CD8-positive, alpha-beta memory T cell (primary cell): ENCODE results near the gene EPHA8. TPM values are rescaled to one million over a fixed set of nuclear protein-coding genes. Genes with fewer than 3 reads are reported as not detected.
A peak's percentile ranks its signal among the peaks of the same experiment; 100 is the strongest.

Source experiments
- CTCF ChIA-PET: fragments of 350-600 bp; sonication (Branson Sonifier 250); formaldehyde crosslinking; loops from one replicate; lab custom pipeline; 2021; ENCODE audit warnings: antibody characterized with exemption; lab: Charles Lee
- POLR2A ChIA-PET: fragments of 350-600 bp; sonication (Branson Sonifier 250); formaldehyde crosslinking; loops from one replicate; lab custom pipeline; 2021; ENCODE audit warnings: antibody characterized with exemption; lab: Charles Lee
- DNase-seq, 5 donors: peaks; one replicate each; pipeline versions ENCODE4 v3.0.0 to v3.0.0-alpha.2; 2020 to 2022; ENCODE audit warnings: mixed read lengths in 1 of 5
- H3K27ac ChIP-seq: one replicate; pipeline ENCODE4 v1.7.0; 2013; ENCODE audit warnings: low read depth, mild to moderate bottlenecking, low read length, moderate library complexity
- H3K27me3 ChIP-seq: 2 replicates; pipeline ENCODE4 v1.7.0; 2013; ENCODE audit warnings: low read length, mild to moderate bottlenecking; ENCODE audit not compliant: insufficient read depth, poor library complexity, severe bottlenecking
- H3K36me3 ChIP-seq: 2 replicates; pipeline ENCODE4 v1.7.0; 2013; ENCODE audit warnings: mild to moderate bottlenecking, low read length, moderate library complexity; ENCODE audit not compliant: insufficient read depth
- H3K4me1 ChIP-seq: 2 replicates; pipeline ENCODE4 v1.7.0; 2013; ENCODE audit warnings: mild to moderate bottlenecking, low read length, moderate library complexity; ENCODE audit not compliant: insufficient read depth
- H3K4me3 ChIP-seq: 2 replicates; pipeline ENCODE4 v1.7.0; 2013; ENCODE audit warnings: mild to moderate bottlenecking, low read length
- H3K9me3 ChIP-seq: 2 replicates; pipeline ENCODE4 v1.7.0; 2013; ENCODE audit warnings: mild to moderate bottlenecking, low read length
- H3K27ac Mint-ChIP-seq, 8 donors: one replicate each; pipeline ENCODE4 v1.8.0; 2020 to 2021; ENCODE audit warnings: mixed read lengths in 8 of 8, mild to moderate bottlenecking in 6 of 8, inconsistent platforms in 3 of 8, moderate library complexity in 3 of 8
- H3K27me3 Mint-ChIP-seq, 2 donors: one replicate each; pipeline ENCODE4 v1.8.0; 2020 to 2021; ENCODE audit warnings: mixed read lengths in 2 of 2, mild to moderate bottlenecking in 1 of 2, moderate library complexity in 1 of 2
- H3K36me3 Mint-ChIP-seq, 3 donors: one replicate each; pipeline ENCODE4 v1.8.0; 2020 to 2021; ENCODE audit warnings: mixed read lengths in 3 of 3, inconsistent platforms in 1 of 3, mild to moderate bottlenecking in 1 of 3
- H3K4me1 Mint-ChIP-seq, 3 donors: one replicate each; pipeline ENCODE4 v1.8.0; 2020 to 2021; ENCODE audit warnings: mixed read lengths in 3 of 3, inconsistent platforms in 1 of 3, mild to moderate bottlenecking in 1 of 3
- H3K4me3 Mint-ChIP-seq, 7 donors: one replicate each; pipeline ENCODE4 v1.8.0; 2020 to 2021; ENCODE audit warnings: mixed read lengths in 7 of 7, mild to moderate bottlenecking in 6 of 7, moderate library complexity in 4 of 7, inconsistent platforms in 2 of 7
- H3K9me3 Mint-ChIP-seq, 5 donors: one replicate each; pipeline ENCODE4 v1.8.0; 2020 to 2022; ENCODE audit warnings: mixed read lengths in 5 of 5, mild to moderate bottlenecking in 3 of 5, moderate library complexity in 2 of 5, inconsistent platforms in 1 of 5
- polyA plus RNA-seq: library from polyadenylated mRNA; unstranded; fragments of 300-500 nt; fragmentation: Illumina TruSeq; gene quantifications from one replicate; pipeline ENCODE4 v1.2.3, GENCODE V29; 2021
- total RNA-seq, 2 experiments: library from RNA; stranded (reverse); gene quantifications; one replicate each; pipeline ENCODE4 v1.2.3, GENCODE V29; 2021

The EPHA8 gene
- total and polyA plus RNA-seq, 3 experiments from 2014 or later: not detected

GRCh38 chr1:22636927-22637326 is 73.6 kb downstream of the EPHA8 start:
- Mint-ChIP-seq H3K36me3 (no peaks in the 10 kb centered on the region), H3K4me3 (no peak overlapping the region), H3K27me3 (peaks cover 7 to 30% of the 10 kb centered on the region in 2 donors), H3K27ac (no peak overlapping the region), H3K4me1 (no peaks in the 10 kb centered on the region), H3K9me3 (no peaks in the 10 kb centered on the region)
- Histone ChIP-seq H3K4me1 (no peaks in the 10 kb centered on the region), H3K27me3 (peaks cover 9% of the 10 kb centered on the region), H3K36me3 (no peaks in the 10 kb centered on the region), H3K4me3 (no peak overlapping the region), H3K27ac (no peak overlapping the region), H3K9me3 (no peaks in the 10 kb centered on the region)
- POLR2A ChIA-PET: no interaction called here
- CTCF ChIA-PET: no interaction called here
- DNase-seq: no peak

- no peak for DNase-seq
These were observed 74.7 kb downstream of the EPHA8 start for GRCh38 chr1:22637907-22638445.

GRCh38 chr1:22638476-22639234 is 75.4 kb downstream of the EPHA8 start:
- H3K4me3 Mint-ChIP-seq: no peak overlapping the region
- POLR2A ChIA-PET: no interaction called here
- Histone ChIP-seq H3K9me3 (no peaks in the 10 kb centered on the region), H3K36me3 (no peaks in the 10 kb centered on the region), H3K27ac (no peak overlapping the region), H3K4me1 (no peaks in the 10 kb centered on the region), H3K4me3 (no peak overlapping the region), H3K27me3 (peaks cover 9% of the 10 kb centered on the region)
- no peaks in the 10 kb centered on the region for H3K36me3 Mint-ChIP-seq
- H3K9me3 Mint-ChIP-seq: no peaks in the 10 kb centered on the region
- no peak for DNase-seq
- H3K4me1 Mint-ChIP-seq: no peaks in the 10 kb centered on the region
- CTCF ChIA-PET: no interaction called here
- peaks cover 9 to 35% of the 10 kb centered on the region in 2 donors for H3K27me3 Mint-ChIP-seq
- H3K27ac Mint-ChIP-seq: no peak overlapping the region

More at GRCh38 chr1:22637907-22638445, 74.7 kb downstream of the EPHA8 start:
- Histone ChIP-seq H3K4me1 (no peaks in the 10 kb centered on the region), H3K27ac (no peak overlapping the region), H3K27me3 (peaks cover 9% of the 10 kb centered on the region), H3K36me3 (no peaks in the 10 kb centered on the region), H3K4me3 (no peak overlapping the region), H3K9me3 (no peaks in the 10 kb centered on the region)
- POLR2A ChIA-PET: no interaction called here
- H3K4me1 Mint-ChIP-seq: no peaks in the 10 kb centered on the region
- peaks cover 7 to 32% of the 10 kb centered on the region in 2 donors for H3K27me3 Mint-ChIP-seq
- CTCF ChIA-PET: no interaction called here
- no peaks in the 10 kb centered on the region for H3K36me3 Mint-ChIP-seq
- no peaks in the 10 kb centered on the region for H3K9me3 Mint-ChIP-seq
- H3K27ac Mint-ChIP-seq: no peak overlapping the region
- H3K4me3 Mint-ChIP-seq: no peak overlapping the region

GRCh38 chr1:22639286-22639685 is 76.0 kb downstream of the EPHA8 start:
- no peak overlapping the region for H3K27ac ChIP-seq
- no peak for DNase-seq

GRCh38 chr1:22641247-22641646 is 78.0 kb downstream of the EPHA8 start:
- H3K27ac Mint-ChIP-seq: no peak overlapping the region
- H3K27me3 ChIP-seq: peaks cover 9% of the 10 kb centered on the region
- H3K36me3 Mint-ChIP-seq: no peaks in the 10 kb centered on the region
- H3K4me1 Mint-ChIP-seq: no peaks in the 10 kb centered on the region
- no peaks in the 10 kb centered on the region for H3K9me3 ChIP-seq
- no peak overlapping the region for H3K27ac ChIP-seq
- H3K4me3 ChIP-seq: no peak overlapping the region
- H3K27me3 Mint-ChIP-seq: peaks cover 7 to 54% of the 10 kb centered on the region in 2 donors
- ChIA-PET CTCF (interaction anchor here (0.7 to 3.1 kb wide), 4 partner anchors 73 to 225 kb away, joined by 3 to 9 read pairs (median 3); no protein-coding TSS in a partner anchor), POLR2A (no interaction called here)
- DNase-seq: no peak
- no peak overlapping the region for H3K4me3 Mint-ChIP-seq
- no peaks in the 10 kb centered on the region for H3K4me1 ChIP-seq
- no peaks in the 10 kb centered on the region for H3K36me3 ChIP-seq
- H3K9me3 Mint-ChIP-seq: no peaks in the 10 kb centered on the region

More at GRCh38 chr1:22639286-22639685, 76.0 kb downstream of the EPHA8 start:
- Mint-ChIP-seq H3K9me3 (no peaks in the 10 kb centered on the region), H3K36me3 (no peaks in the 10 kb centered on the region), H3K4me1 (no peaks in the 10 kb centered on the region), H3K27me3 (peaks cover 9 to 38% of the 10 kb centered on the region in 2 donors), H3K27ac (no peak overlapping the region), H3K4me3 (no peak overlapping the region)
- ChIA-PET POLR2A (no interaction called here), CTCF (no interaction called here)
- no peaks in the 10 kb centered on the region for H3K9me3 ChIP-seq
- H3K27me3 ChIP-seq: peaks cover 9% of the 10 kb centered on the region
- H3K36me3 ChIP-seq: no peaks in the 10 kb centered on the region
- no peaks in the 10 kb centered on the region for H3K4me1 ChIP-seq
- H3K4me3 ChIP-seq: no peak overlapping the region

- Mint-ChIP-seq H3K27ac (no peak overlapping the region), H3K9me3 (no peaks in the 10 kb centered on the region), H3K4me1 (no peaks in the 10 kb centered on the region), H3K36me3 (no peaks in the 10 kb centered on the region), H3K4me3 (no peak overlapping the region), H3K27me3 (peaks cover 6 to 52% of the 10 kb centered on the region in 2 donors)
- POLR2A ChIA-PET: no interaction called here
- Histone ChIP-seq H3K36me3 (no peaks in the 10 kb centered on the region), H3K9me3 (no peaks in the 10 kb centered on the region), H3K4me1 (no peaks in the 10 kb centered on the region), H3K4me3 (no peak overlapping the region), H3K27ac (no peak overlapping the region), H3K27me3 (peaks cover 9% of the 10 kb centered on the region)
- CTCF ChIA-PET: interaction anchor here (0.9 to 3.1 kb wide), 3 partner anchors 74 to 226 kb away, joined by 3 to 9 read pairs (median 3); no protein-coding TSS in a partner anchor
- peak; percentile 24 to 67 (median 44) for DNase-seq
These were observed 78.8 kb downstream of the EPHA8 start for GRCh38 chr1:22641906-22642636.

- no peaks in the 10 kb centered on the region for H3K9me3 Mint-ChIP-seq
- CTCF ChIA-PET: no interaction called here
These were observed 80.1 kb downstream of the EPHA8 start, which contains the start of gene C1QC for GRCh38 chr1:22643381-22643780. TSS of gene C1QC (plus strand) at chr1:22643633. CDS start at chr1:22644024, 391 bp downstream.

GRCh38 chr1:22643928-22644327 is 80.6 kb downstream of the EPHA8 start:
- Histone ChIP-seq H3K27me3 (peaks cover 9% of the 10 kb centered on the region), H3K36me3 (no peaks in the 10 kb centered on the region), H3K4me1 (no peaks in the 10 kb centered on the region), H3K4me3 (no peak overlapping the region), H3K9me3 (no peaks in the 10 kb centered on the region), H3K27ac (no peak overlapping the region)
- Mint-ChIP-seq H3K4me1 (no peaks in the 10 kb centered on the region), H3K27ac (no peak overlapping the region), H3K36me3 (no peaks in the 10 kb centered on the region), H3K4me3 (no peak overlapping the region), H3K9me3 (no peaks in the 10 kb centered on the region), H3K27me3 (peaks cover 6 to 50% of the 10 kb centered on the region in 2 donors)
- ChIA-PET CTCF (no interaction called here), POLR2A (no interaction called here)
- DNase-seq: no peak

More at GRCh38 chr1:22643381-22643780, 80.1 kb downstream of the EPHA8 start, which contains the start of gene C1QC:
- no peak for DNase-seq
- Histone ChIP-seq H3K4me1 (no peaks in the 10 kb centered on the region), H3K36me3 (no peaks in the 10 kb centered on the region), H3K27ac (no peak within 1 kb of the TSS), H3K27me3 (peaks cover 9% of the 10 kb centered on the region), H3K9me3 (no peaks in the 10 kb centered on the region), H3K4me3 (no peak within 1 kb of the TSS)
- Mint-ChIP-seq H3K4me1 (no peaks in the 10 kb centered on the region), H3K4me3 (no peak within 1 kb of the TSS), H3K27me3 (peaks cover 6 to 50% of the 10 kb centered on the region in 2 donors), H3K27ac (no peak within 1 kb of the TSS), H3K36me3 (no peaks in the 10 kb centered on the region)
- POLR2A ChIA-PET: no interaction called here
